HG03045 (cell line): ENCODE results near the gene SHLD1.

Experiments
- ATAC-seq: cut with Tn5 transposase; IDR thresholded peaks from one replicate; pipeline ENCODE4 v1.9.1; 2021; ENCODE audit warnings: mild to moderate bottlenecking, moderate library complexity; ENCODE audit not compliant: unreplicated experiment

Gene SHLD1

DNA sequence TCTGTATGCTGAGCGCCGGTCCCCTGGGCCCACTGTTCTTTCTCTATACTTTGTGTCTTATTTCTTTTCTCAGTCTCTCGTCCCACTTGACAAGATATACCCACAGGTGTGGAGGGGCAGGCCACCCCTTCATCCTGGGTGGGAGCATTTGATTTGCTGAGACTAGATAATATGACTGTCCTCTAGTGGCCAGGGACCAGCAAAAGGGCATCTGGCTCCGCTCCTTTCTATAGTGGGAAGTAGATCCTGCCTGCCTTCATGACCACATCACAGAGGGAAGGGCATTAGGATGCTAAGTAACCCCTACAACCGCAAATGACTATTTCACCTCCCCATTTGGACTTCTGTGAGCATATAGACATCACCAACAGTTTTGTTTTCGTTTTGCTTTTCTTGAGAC, 135.7 kb downstream of the SHLD1 start:
- ATAC-seq: no peak

DNA sequence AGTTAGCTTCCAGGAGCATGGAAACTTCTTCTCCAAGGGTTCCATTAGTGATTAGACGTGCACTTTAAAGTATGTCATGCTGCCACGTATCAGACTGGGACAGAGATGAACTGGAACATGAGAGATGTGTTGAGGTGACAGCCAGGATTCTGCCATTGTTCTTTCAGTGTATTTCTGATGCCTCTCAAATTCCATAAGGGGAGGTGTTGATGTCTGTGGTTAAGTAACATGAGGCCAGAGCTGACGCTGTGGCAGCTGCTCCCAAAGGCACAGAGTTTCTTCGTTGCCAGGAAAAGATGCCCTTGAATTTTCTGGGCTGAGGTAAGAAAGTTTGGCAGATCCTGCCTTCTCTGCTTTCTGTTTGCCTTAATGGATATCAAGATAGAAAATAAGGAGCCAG, 136.6 kb downstream of the SHLD1 start:
- ATAC-seq: no peak

DNA sequence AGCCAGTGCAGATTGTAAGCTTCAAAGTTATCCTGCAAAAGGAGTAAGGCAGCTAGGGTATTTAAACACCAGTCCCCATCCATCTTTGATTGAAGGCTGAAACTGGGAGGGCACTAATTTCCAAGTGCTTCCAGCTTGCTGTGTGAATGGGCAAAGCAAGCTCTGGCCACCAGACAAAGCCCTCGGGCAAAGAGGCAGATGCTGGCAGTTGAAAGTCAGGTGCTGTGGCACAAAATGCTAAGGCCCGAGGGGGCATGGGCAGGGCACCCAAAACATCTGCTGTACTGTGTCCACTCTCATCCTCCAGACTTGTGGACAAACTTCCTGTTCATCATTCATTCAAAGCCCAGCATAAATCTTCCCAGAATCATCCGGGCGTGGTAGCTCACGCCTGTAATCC, 137.2 kb downstream of the SHLD1 start:
- no peak for ATAC-seq

DNA sequence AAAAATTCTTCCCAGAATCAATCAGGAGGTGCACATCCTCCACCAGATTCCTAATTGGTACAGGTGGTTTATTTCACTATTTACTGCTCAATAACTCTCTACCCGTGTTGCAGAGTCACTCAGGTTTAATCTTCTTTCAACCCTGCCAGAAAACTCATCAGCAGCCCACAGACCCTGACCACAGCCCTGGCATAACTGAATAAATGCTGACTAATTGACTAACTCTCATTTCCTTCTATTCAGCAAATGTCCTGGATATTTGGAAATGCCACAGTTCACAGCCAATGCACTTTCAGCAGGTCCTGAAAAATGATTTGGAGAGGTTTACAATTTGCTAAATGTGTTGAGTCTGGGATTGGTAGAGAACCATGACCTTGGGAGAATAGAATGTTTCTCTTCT, 137.8 kb downstream of the SHLD1 start:
- no peak for ATAC-seq

DNA sequence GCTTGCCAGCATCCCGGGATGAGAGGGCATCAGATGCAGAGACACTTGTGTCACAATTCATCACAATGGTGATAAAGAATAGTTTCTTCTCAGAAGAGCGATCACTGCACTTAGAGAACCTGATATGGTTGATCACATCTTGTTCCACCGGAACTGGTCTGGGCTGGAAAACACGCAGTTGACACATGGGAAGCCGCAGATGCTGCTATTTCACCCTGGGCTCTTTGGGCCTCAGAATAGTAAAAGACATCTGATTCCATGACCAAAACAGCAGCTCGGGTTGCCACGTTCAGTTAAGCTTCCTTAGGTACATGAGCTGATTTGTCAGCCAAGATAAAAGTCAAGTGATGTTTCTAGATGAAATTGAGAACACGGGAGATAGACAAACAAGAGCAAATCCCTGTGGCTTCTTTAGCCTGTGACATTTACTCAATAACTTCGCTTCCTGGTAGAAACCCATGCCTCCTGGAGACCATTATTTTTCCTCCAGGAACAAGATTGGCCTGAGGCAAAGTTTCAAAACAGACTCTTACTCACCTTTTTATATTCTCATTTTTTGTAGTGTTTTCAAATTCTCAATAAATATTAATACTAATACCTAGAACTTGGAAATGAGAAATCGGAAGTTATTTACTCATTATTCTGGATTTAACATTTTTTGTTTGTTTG, 140.7 kb downstream of the SHLD1 start:
- ATAC-seq: no peak

DNA sequence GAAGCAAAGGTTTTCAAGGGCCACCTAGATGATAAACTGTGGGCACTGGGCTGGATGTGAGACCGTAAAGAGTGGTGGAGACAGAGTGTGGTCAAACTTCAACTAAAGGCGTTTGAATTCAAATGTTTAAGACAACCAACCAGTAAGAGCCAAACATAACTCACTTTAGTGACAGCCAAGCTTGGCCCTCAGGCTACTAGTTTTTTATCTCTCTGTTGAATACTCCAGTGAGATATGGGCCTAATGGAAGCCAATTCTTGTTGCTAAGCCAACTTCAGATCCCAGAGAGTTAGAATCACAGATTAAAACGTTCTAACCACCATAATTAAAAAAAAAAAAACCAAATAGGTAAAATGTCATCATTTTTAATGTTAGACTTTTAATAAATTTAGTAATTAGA, 142.9 kb downstream of the SHLD1 start:
- ATAC-seq: no peak

DNA sequence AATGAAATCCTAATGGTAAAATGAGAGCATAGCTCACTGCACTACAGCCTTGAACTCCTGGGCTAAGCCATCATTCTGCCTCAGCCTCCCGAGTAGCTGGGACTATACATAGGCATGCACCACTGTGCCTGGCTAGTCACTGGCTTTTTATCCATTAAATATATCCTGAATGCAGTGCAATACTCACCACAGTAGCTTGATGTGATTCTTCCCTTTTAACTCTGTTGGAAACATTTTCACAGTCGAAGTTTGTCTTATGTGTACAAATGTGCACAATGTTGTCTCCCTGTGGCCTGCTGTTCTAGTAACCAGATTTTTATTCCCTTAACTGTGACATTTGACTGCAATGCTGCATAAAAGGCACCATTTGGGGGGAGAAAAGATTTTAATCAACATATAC, 143.4 kb downstream of the SHLD1 start:
- ATAC-seq: no peak

DNA sequence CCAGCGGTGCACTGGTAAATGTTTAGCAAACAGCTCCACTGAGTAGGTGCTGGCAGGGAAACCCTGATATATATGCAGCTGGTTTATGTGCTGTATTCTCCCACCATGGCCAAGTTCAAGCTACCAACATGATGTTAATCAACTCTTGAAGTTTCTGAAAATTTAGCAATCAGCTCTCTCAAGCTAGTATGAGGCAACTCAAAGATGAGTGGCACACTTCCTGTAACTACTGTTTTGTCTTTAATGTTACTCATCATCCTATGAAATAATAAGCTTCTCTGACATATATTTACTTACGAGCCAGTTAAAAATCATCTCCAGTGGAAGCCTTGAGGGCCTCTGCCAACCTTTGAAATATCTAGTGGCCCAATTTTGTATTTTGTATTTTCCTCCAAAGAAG, 145.4 kb downstream of the SHLD1 start:
- ATAC-seq: no peak

DNA sequence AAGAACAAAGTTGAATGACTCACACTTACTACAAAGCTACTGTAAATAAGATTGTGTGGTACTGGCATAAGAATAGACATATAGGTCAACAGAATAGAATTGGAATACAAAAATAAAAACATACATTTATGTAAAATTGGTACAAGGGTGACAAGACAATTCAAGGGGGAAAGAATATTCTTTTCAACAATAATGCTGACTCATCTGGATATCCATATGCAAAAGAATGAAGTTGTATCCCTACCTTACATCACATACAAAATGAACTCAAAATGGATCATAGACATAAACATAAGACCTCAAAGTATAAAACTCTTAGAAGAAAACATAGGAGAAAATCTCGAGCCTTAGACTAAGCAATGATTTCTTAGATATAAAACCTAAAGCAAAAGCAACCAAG, 149.2 kb downstream of the SHLD1 start:
- ATAC-seq: no peak

DNA sequence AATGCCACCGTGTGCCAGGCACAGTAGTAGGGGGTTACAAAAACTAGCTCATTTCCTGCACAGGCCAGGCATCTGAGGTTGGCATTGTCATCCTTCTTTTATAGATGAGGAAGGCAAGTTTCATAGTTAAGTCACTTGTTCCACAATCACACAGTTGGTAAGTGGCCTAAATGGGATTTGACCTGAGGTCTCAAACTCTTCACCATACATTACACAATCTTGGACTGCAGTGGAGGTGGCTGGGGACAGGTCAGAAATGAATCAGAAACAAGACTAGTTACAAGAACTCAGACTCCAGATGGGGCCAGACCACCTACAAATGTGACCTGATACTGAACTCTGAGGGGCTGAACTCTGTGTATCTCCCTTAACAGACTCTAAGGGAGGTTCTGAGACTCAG, 150.7 kb downstream of the SHLD1 start:
- no peak for ATAC-seq

DNA sequence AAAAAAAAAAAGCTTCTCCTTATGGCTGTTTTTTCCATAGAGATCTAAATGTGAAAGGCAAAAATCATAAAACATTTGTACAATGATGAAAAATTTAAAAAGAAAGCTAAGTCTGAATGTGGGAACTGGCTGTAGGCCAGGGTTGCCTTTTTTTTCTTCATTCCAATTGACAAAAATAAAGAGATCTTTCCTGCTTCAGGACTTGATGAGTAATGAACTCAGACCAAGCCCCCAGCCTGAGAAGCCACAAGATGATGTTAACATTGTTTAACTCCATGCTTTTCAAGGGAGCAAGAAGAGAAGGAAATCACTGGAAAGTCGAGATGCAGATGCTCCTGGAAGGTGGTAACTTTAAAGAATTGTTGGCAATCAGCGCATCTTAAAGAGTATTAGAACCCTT, 158.8 kb downstream of the SHLD1 start:
- ATAC-seq: no peak

DNA sequence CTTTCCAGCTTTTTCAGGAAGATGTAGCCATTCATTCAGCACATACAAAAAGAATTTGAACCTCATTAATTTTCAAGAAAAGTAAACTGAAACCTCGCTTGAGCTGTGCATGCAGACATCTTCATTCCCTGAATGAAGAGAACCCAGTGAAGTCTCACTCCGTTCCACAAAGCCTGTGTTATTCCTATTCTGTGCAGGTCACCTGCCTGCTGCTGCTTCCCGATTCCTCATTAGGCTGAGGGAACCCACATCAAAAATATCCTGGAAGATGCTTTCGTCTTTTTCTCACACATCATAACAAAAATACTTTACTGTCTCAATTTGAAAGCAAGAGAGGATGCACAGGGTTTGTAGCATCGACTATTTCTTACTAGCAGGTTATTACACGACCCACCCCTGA, 160.0 kb downstream of the SHLD1 start:
- ATAC-seq: no peak

DNA sequence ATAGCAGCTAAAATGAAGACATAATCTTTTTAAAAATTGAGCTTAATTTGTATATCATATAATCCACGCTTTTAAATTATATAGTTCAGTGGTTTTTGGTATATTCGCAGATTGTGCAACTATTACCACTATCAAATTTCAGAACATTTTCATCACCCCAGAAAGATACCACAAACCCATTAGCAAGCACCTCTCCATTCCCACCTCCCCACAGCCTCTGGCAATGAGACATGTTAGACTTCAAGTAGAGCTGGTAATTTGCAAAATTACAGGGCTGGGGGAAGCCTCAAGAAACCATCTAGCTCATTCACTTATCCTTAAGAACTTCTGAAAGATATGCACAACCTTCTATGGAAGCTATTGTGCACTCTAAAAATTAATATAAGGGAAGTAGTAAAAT, 163.0 kb downstream of the SHLD1 start:
- ATAC-seq: no peak
